ENCODE measurements around the gene C8A. TPM values are rescaled to one million over a fixed set of nuclear protein-coding genes. Genes with fewer than 3 reads are reported as not detected.

C8A gene
- polyA plus RNA-seq, 2 donors, result not detected

DNA sequence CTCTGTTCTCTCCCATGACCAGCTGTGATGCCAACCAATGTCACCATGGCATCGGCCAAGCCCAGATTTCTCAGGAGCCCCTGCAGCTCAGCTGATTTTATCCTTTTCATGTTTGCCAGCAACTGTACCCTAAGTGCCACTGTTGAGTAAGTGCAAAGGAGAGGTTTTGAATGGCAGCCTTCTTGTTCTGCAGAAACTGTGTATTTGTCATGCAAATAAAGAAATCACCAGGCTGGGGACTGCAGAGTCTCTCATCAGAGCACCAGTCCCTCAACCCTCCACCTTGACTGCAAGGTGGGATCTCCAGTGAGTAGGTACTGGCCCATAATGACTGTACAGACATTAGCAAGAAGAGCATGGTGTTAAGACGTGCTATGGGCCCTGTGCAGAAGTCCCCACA lies 84.6 kb downstream of the C8A start:
- Histone ChIP-seq H3K36me3 (ENCODE audit: control insufficient read depth in 2 of 2, insufficient read depth in 2 of 2, low read length in 1 of 2) (no peaks in the 10 kb centered on the region), H3K27me3 (ENCODE audit: control insufficient read depth in 1 of 2, insufficient read depth in 2 of 2, low read length in 2 of 2) (no peaks in the 10 kb centered on the region), H3K27ac (ENCODE audit: low read depth in 2 of 2, low read length in 1 of 2) (no peak overlapping the region), H3K4me1 (ENCODE audit: control insufficient read depth in 2 of 2, insufficient read depth in 2 of 2, low read length in 1 of 2) (no peaks in the 10 kb centered on the region), H3K4me3 (ENCODE audit: low read depth in 1 of 2, low read length in 2 of 2) (no peak overlapping the region), H3K9me3 (ENCODE audit: control insufficient read depth in 2 of 2, insufficient read depth in 1 of 2, low read depth in 1 of 2, low read length in 1 of 2) (no peaks in the 10 kb centered on the region)
- 82 to 84% methylated on average over 2 of the region's 2 CpGs for WGBS, 2 donors

- Histone ChIP-seq H3K4me1 (ENCODE audit: control insufficient read depth in 2 of 2, insufficient read depth in 2 of 2, low read length in 1 of 2) (no peaks in the 10 kb centered on the region), H3K27ac (ENCODE audit: low read depth in 2 of 2, low read length in 1 of 2) (no peak overlapping the region), H3K9me3 (ENCODE audit: control insufficient read depth in 2 of 2, insufficient read depth in 1 of 2, low read depth in 1 of 2, low read length in 1 of 2) (no peaks in the 10 kb centered on the region), H3K4me3 (ENCODE audit: low read depth in 1 of 2, low read length in 2 of 2) (no peak overlapping the region), H3K36me3 (ENCODE audit: control insufficient read depth in 2 of 2, insufficient read depth in 2 of 2, low read length in 1 of 2) (no peaks in the 10 kb centered on the region), H3K27me3 (ENCODE audit: control insufficient read depth in 1 of 2, insufficient read depth in 2 of 2, low read length in 2 of 2) (no peaks in the 10 kb centered on the region)
- WGBS, 2 donors, result 44 to 54% methylated on average over 1 of the region's 1 CpG
Observed at GRCh38 chr1:56940039-56940438, 85.4 kb downstream of the C8A start.

DNA sequence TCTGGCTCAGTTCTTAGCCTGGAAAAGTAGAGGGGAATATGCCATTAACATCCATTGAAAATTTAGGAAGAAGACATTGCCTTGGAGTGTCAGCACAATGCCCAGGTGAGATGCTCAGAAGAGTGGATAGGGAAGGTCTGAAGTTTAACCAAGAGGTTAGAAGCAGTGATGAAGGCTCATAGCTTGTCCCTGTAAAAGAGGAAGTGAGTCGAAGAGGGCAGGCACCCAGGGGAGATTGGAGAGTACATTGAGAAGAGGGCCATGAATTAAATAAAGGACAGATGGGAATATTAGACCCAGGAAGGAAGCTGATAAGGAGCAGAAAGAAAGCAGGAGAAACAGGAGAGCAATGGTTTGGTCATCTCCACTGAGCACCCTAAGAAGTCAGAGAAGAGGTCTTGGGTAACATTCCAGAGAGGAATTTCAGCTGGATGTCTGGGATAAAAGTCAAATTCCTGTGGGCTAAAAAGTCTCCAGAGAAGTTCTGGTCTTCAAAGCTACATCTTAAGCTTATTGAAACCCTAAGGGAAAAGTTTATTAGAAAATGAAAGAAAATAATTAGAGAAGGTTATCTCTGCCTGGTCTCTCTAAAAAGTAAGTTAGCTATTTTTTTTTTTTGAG lies 93.9 kb downstream of the C8A start:
- no peaks in the 10 kb centered on the region for H3K4me1 ChIP-seq (ENCODE audit: control insufficient read depth in 2 of 2, insufficient read depth in 2 of 2, low read length in 1 of 2)
- no peak overlapping the region for H3K27ac ChIP-seq (ENCODE audit: low read depth in 2 of 2, low read length in 1 of 2)
- no peaks in the 10 kb centered on the region for H3K9me3 ChIP-seq (ENCODE audit: control insufficient read depth in 2 of 2, insufficient read depth in 1 of 2, low read depth in 1 of 2, low read length in 1 of 2)
- 59 to 69% methylated on average over 1 of the region's 1 CpG for WGBS, 2 donors
- no peak overlapping the region for H3K4me3 ChIP-seq (ENCODE audit: low read depth in 1 of 2, low read length in 2 of 2)
- no peaks in the 10 kb centered on the region for H3K36me3 ChIP-seq (ENCODE audit: control insufficient read depth in 2 of 2, insufficient read depth in 2 of 2, low read length in 1 of 2)
- no peaks in the 10 kb centered on the region for H3K27me3 ChIP-seq (ENCODE audit: control insufficient read depth in 1 of 2, insufficient read depth in 2 of 2, low read length in 2 of 2)

- Histone ChIP-seq H3K4me1 (ENCODE audit: control insufficient read depth in 2 of 2, insufficient read depth in 2 of 2, low read length in 1 of 2) (no peaks in the 10 kb centered on the region), H3K4me3 (ENCODE audit: low read depth in 1 of 2, low read length in 2 of 2) (no peak overlapping the region), H3K36me3 (ENCODE audit: control insufficient read depth in 2 of 2, insufficient read depth in 2 of 2, low read length in 1 of 2) (no peaks in the 10 kb centered on the region), H3K9me3 (ENCODE audit: control insufficient read depth in 2 of 2, insufficient read depth in 1 of 2, low read depth in 1 of 2, low read length in 1 of 2) (no peaks in the 10 kb centered on the region), H3K27ac (ENCODE audit: low read depth in 2 of 2, low read length in 1 of 2) (no peak overlapping the region), H3K27me3 (ENCODE audit: control insufficient read depth in 1 of 2, insufficient read depth in 2 of 2, low read length in 2 of 2) (no peaks in the 10 kb centered on the region)
- 78 to 90% methylated on average over 8 of the region's 8 CpGs for WGBS, 2 donors
Observed at GRCh38 chr1:56952501-56952900, 97.9 kb downstream of the C8A start.

- H3K4me3 ChIP-seq (ENCODE audit: low read depth in 1 of 2, low read length in 2 of 2), result no peak overlapping the region
Observed at GRCh38 chr1:56953386-56953785, 98.8 kb downstream of the C8A start.

DNA sequence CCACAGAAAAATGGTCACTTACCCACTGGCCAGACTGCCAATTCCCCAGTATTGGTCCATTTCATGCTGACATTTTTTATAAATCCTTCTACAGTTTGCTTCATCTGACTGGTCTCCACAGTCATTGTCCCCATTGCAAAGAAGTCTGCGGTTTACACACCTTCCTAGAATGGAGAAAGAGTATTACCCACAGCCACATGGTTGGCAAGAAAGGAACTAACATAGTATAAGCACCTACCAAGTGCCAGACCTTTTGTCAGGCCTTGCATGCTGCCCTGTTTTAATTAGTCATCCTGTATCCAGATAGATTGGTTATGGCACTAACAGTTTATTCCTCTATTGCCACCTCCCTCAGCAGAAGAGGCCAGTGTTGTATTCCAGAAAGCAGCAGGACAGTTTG lies 100.1 kb downstream of the C8A start:
- Histone ChIP-seq H3K27ac (ENCODE audit: low read depth in 2 of 2, low read length in 1 of 2) (no peak overlapping the region), H3K4me3 (ENCODE audit: low read depth in 1 of 2, low read length in 2 of 2) (no peak overlapping the region)
- 79 to 81% methylated on average over 1 of the region's 1 CpG for WGBS, 2 donors

More at GRCh38 chr1:56953386-56953785, 98.8 kb downstream of the C8A start:
- WGBS, 2 donors, result 51 to 58% methylated on average over 5 of the region's 5 CpGs
- H3K27me3 ChIP-seq (ENCODE audit: control insufficient read depth in 1 of 2, insufficient read depth in 2 of 2, low read length in 2 of 2), result no peaks in the 10 kb centered on the region
- H3K9me3 ChIP-seq (ENCODE audit: control insufficient read depth in 2 of 2, insufficient read depth in 1 of 2, low read depth in 1 of 2, low read length in 1 of 2), result no peaks in the 10 kb centered on the region
- H3K4me1 ChIP-seq (ENCODE audit: control insufficient read depth in 2 of 2, insufficient read depth in 2 of 2, low read length in 1 of 2), result no peaks in the 10 kb centered on the region
- H3K36me3 ChIP-seq (ENCODE audit: control insufficient read depth in 2 of 2, insufficient read depth in 2 of 2, low read length in 1 of 2), result no peaks in the 10 kb centered on the region
- no peak overlapping the region for H3K27ac ChIP-seq (ENCODE audit: low read depth in 2 of 2, low read length in 1 of 2)

DNA sequence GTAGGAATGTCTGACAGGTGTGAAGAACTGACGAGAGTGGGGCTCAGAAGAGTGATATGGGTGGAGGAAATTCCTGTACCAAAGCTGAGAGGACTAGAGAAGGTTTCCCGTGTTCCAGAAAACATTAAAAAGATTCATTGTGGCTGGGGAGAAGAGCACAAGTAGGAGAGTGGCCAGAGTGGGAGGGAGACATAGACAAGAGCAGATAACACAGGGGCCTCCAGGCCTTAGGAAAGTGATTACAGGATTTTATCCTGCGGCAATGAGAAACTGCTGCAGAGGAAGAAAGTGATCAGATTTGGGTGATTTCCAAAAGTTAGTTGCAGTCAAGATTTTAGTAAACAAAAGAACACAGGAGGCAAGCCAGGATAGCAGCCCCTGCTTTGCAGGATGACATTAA lies 103.3 kb downstream of the C8A start:
- Histone ChIP-seq H3K4me3 (ENCODE audit: low read depth in 1 of 2, low read length in 2 of 2) (no peak overlapping the region), H3K27ac (ENCODE audit: low read depth in 2 of 2, low read length in 1 of 2) (no peak overlapping the region), H3K27me3 (ENCODE audit: control insufficient read depth in 1 of 2, insufficient read depth in 2 of 2, low read length in 2 of 2) (no peaks in the 10 kb centered on the region), H3K36me3 (ENCODE audit: control insufficient read depth in 2 of 2, insufficient read depth in 2 of 2, low read length in 1 of 2) (no peaks in the 10 kb centered on the region), H3K9me3 (ENCODE audit: control insufficient read depth in 2 of 2, insufficient read depth in 1 of 2, low read depth in 1 of 2, low read length in 1 of 2) (no peaks in the 10 kb centered on the region), H3K4me1 (ENCODE audit: control insufficient read depth in 2 of 2, insufficient read depth in 2 of 2, low read length in 1 of 2) (no peaks in the 10 kb centered on the region)
- 43 to 48% methylated on average over 3 of the region's 3 CpGs for WGBS, 2 donors

More for the DNA sequence above, 100.1 kb downstream of the C8A start:
- H3K9me3 ChIP-seq (ENCODE audit: control insufficient read depth in 2 of 2, insufficient read depth in 1 of 2, low read depth in 1 of 2, low read length in 1 of 2), result no peaks in the 10 kb centered on the region
- no peaks in the 10 kb centered on the region for H3K27me3 ChIP-seq (ENCODE audit: control insufficient read depth in 1 of 2, insufficient read depth in 2 of 2, low read length in 2 of 2)
- H3K36me3 ChIP-seq (ENCODE audit: control insufficient read depth in 2 of 2, insufficient read depth in 2 of 2, low read length in 1 of 2), result no peaks in the 10 kb centered on the region
- H3K4me1 ChIP-seq (ENCODE audit: control insufficient read depth in 2 of 2, insufficient read depth in 2 of 2, low read length in 1 of 2), result no peaks in the 10 kb centered on the region

DNA sequence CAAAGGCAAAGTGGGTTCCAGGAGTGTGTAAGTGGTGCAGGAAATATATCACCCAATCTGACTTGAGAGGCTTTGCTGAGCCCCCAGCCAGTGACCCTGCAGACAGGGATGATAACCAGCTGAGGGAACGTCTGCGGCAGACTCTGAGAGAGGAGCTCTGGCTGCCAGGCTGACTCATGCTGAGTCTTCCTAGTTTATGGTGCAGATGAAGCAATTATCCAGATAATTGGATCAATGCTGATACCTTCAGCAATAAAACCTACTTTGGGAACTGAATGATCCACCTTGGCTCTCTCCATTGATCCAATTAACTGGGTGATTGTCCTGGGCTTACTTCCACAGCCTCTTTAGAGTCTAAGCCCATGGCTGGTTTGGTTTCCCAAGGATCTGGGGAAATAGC lies 103.9 kb downstream of the C8A start:
- Histone ChIP-seq H3K9me3 (ENCODE audit: control insufficient read depth in 2 of 2, insufficient read depth in 1 of 2, low read depth in 1 of 2, low read length in 1 of 2) (no peaks in the 10 kb centered on the region), H3K4me3 (ENCODE audit: low read depth in 1 of 2, low read length in 2 of 2) (no peak overlapping the region), H3K27me3 (ENCODE audit: control insufficient read depth in 1 of 2, insufficient read depth in 2 of 2, low read length in 2 of 2) (no peaks in the 10 kb centered on the region), H3K27ac (ENCODE audit: low read depth in 2 of 2, low read length in 1 of 2) (no peak overlapping the region), H3K36me3 (ENCODE audit: control insufficient read depth in 2 of 2, insufficient read depth in 2 of 2, low read length in 1 of 2) (no peaks in the 10 kb centered on the region), H3K4me1 (ENCODE audit: control insufficient read depth in 2 of 2, insufficient read depth in 2 of 2, low read length in 1 of 2) (no peaks in the 10 kb centered on the region)
- WGBS, 2 donors, result 71 to 73% methylated on average over 2 of the region's 2 CpGs

DNA sequence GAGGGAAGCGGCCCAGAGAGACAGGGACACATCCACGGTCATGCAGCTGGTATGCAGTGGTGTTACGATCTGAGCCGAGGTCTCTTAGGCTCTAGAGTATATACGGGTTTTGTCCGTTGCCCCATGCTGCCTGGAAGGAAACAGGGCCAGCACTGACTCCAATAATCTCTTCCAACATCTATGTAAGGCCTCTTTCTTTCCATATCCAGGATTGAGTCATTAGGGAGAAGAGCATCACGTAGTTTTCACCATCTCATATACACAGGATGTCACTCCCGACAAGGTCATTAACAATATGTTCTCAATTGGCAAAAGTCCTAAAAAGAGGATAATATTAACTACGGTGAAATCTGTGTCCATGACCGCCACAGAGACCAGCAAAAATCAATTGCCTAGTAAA lies 106.8 kb downstream of the C8A start:
- no peak overlapping the region for H3K27ac ChIP-seq (ENCODE audit: low read depth in 2 of 2, low read length in 1 of 2)
- H3K4me1 ChIP-seq (ENCODE audit: control insufficient read depth in 2 of 2, insufficient read depth in 2 of 2, low read length in 1 of 2), result no peaks in the 10 kb centered on the region
- H3K36me3 ChIP-seq (ENCODE audit: control insufficient read depth in 2 of 2, insufficient read depth in 2 of 2, low read length in 1 of 2), result no peaks in the 10 kb centered on the region
- H3K27me3 ChIP-seq (ENCODE audit: control insufficient read depth in 1 of 2, insufficient read depth in 2 of 2, low read length in 2 of 2), result peaks cover 0 to 5% of the 10 kb centered on the region in 2 donors
- no peaks in the 10 kb centered on the region for H3K9me3 ChIP-seq (ENCODE audit: control insufficient read depth in 2 of 2, insufficient read depth in 1 of 2, low read depth in 1 of 2, low read length in 1 of 2)
- WGBS, 2 donors, result 77 to 81% methylated on average over 10 of the region's 10 CpGs
- H3K4me3 ChIP-seq (ENCODE audit: low read depth in 1 of 2, low read length in 2 of 2), result no peak overlapping the region

DNA sequence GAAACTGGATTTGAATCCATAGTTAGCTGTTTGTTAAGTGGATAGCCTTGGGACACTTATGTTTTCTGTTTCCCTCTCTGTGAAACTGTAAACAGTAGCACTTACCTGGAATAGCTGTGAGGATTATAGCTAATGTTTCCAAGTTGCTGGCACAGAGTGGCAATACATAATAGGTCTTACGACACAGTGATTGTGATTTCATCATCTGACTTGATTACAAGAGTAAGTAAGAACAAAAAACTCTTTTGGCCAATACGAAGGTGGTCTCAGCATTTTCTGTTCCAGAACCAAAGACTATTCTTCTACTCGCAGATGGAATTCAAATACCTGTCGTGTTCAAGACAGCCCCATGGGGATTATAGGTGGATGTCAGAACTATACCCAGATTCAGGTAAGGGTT lies 109.1 kb downstream of the C8A start:
- Histone ChIP-seq H3K27ac (ENCODE audit: low read depth in 2 of 2, low read length in 1 of 2) (no peak overlapping the region), H3K9me3 (ENCODE audit: control insufficient read depth in 2 of 2, insufficient read depth in 1 of 2, low read depth in 1 of 2, low read length in 1 of 2) (peaks cover 0 to 2% of the 10 kb centered on the region in 2 donors), H3K4me1 (ENCODE audit: control insufficient read depth in 2 of 2, insufficient read depth in 2 of 2, low read length in 1 of 2) (no peaks in the 10 kb centered on the region), H3K27me3 (ENCODE audit: control insufficient read depth in 1 of 2, insufficient read depth in 2 of 2, low read length in 2 of 2) (peaks cover 0 to 5% of the 10 kb centered on the region in 2 donors), H3K4me3 (ENCODE audit: low read depth in 1 of 2, low read length in 2 of 2) (no peak overlapping the region), H3K36me3 (ENCODE audit: control insufficient read depth in 2 of 2, insufficient read depth in 2 of 2, low read length in 1 of 2) (no peaks in the 10 kb centered on the region)
- 78 to 80% methylated on average over 4 of the region's 4 CpGs for WGBS, 2 donors
